H1 (cell line): ENCODE results near the gene MMP28. TPM values are rescaled to one million over a fixed set of nuclear protein-coding genes. Genes with fewer than 3 reads are reported as not detected.
A peak's percentile ranks its signal among the peaks of the same experiment; 100 is the strongest.

ENCODE experiments used
- ASH2L ChIP-seq: fragments of 200-600, 300-600 bp; sonication (generic); IDR thresholded peaks from one replicate; pipeline ENCODE4 v1.7.1; 2017; ENCODE audit warnings: low read length
- KDM1A ChIP-seq: fragments of 200-600, 300-600 bp; sonication (generic); IDR thresholded peaks from 2 replicates; pipeline ENCODE4 v1.7.1; 2016; ENCODE audit warnings: mild to moderate bottlenecking, low read length, borderline replicate concordance
- NANOG ChIP-seq: IDR thresholded peaks from 2 replicates; pipeline ENCODE4 v1.6.1; 2011; ENCODE audit warnings: low read length, low read depth, mild to moderate bottlenecking, inconsistent platforms; ENCODE audit not compliant: insufficient read depth, poor library complexity, severe bottlenecking
- RNF2 ChIP-seq: fragments of 200-900, 300-1000 bp; sonication (generic); IDR thresholded peaks from 2 replicates; pipeline ENCODE4 v1.7.1; 2016; ENCODE audit warnings: borderline replicate concordance, low read depth, mild to moderate bottlenecking, antibody characterized with exemption, low read length; ENCODE audit not compliant: poor library complexity, severe bottlenecking; ENCODE audit errors: missing control alignments
- polyA plus RNA-seq, 7 experiments: library from polyadenylated mRNA; depleted of rRNA in 3 of 7; stranded (reverse) in 5 of 7; unstranded in 2 of 7; fragments of >200 nt in 5 of 7; fragments of 200-250 nt in 2 of 7; gene quantifications; 1 replicate in 5 of 7; 2 replicates in 1 of 7; 4 replicates in 1 of 7; pipeline versions ENCODE4 v1.2.1 to v1.2.3, GENCODE V29; 2011 to 2013; ENCODE audit warnings: missing spikeins in 2 of 7, mixed read lengths in 2 of 7
- total RNA-seq: library from RNA; stranded (reverse); fragmentation: NEBNext Ultra II Directional; extraction: Animal tissue kit (Norgen Biotek cat#: 25700); gene quantifications from 2 replicates; pipeline ENCODE4 v1.2.1, GENCODE V29; 2021
- TF ChIP-seq, protein P1 (sequence below): IDR thresholded peaks from 2 replicates; pipeline ENCODE4 v1.6.1; 2012; ENCODE audit warnings: inconsistent platforms

The MMP28 gene
- total and polyA plus RNA-seq, 2 of the 8 experiments (the other 6 are each of a cell fraction or from before 2014, with no cell fraction given) = not detected

DNA sequence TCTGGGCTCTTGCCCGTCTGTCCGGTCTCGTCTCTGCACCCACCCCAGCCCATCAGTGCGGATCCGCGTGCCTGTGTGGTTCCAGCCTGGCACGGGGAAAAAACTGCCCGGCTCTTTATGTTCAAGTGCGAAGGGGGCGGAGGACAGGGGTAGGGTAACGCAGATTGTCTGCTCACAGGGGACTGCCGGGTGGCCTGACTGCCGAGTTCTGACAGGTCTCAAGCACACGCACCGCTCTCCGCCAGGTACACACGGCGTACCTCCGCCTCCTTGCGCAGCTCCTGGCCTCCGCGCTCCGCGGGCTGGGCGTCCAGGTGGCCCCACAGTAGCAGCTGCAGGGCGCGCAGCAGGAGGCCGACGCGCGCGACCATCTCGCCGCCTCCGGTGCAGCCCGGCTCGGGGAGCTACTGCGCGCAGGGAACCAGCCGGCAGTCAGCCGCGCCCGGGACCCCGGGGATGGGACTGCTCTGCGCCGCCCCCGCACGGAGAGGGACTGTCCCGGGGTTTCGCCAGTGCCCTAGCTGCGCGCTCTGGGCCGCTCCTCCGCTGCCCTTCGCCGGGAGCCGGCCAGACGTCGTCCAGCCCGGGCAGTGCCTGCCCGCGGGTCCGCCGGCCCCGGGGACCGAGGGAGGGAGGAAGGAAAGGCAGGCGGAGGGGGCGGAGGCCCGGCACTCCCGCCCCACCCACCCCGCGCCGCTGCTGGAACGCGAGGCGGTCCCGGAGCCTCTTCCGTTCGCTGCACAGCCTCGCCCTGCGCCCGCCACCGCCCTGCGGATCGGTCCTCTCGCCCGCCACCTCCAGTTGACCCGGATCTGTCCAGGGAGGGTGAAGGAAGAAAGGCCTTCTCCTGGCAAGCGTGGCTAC lies at the start of gene MMP28 (continued):
- TF ChIP-seq NANOG = no peak
- TF ChIP-seq KDM1A = peak; percentile 27; the same call in 1 of the 2 replicates
- TF ChIP-seq RNF2 = no peak
- TF ChIP-seq, protein P1, sequence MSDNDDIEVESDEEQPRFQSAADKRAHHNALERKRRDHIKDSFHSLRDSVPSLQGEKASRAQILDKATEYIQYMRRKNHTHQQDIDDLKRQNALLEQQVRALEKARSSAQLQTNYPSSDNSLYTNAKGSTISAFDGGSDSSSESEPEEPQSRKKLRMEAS = peak; percentile 23; the same call in 1 of the 2 replicates
- peak; percentile 63 for TF ChIP-seq ASH2L
